Urothelium cell line (cell line): ENCODE data around the gene CPNE2.
"Not testable (repeated sequence)": the region's sequence is repeated elsewhere in the genome, so short reads cannot be mapped to it uniquely, and the experiment has no call there.

Experiments used
- DNase-seq: peaks from one replicate; pipeline ENCODE4 v3.0.0; 2011; ENCODE audit warnings: low spot score, mixed read lengths
- FAIRE-seq: peaks from 2 replicates; lab custom pipeline; 2011; peaks lifted over from hg19 to GRCh38; lab: Jason Lieb, UNC

CPNE2 gene

GRCh38 chr16:57165483-57165882 lies 73.1 kb downstream of the CPNE2 start:
- no peak for FAIRE-seq
- DNase-seq, result no peak

GRCh38 chr16:57165938-57166337 lies 73.6 kb downstream of the CPNE2 start:
- no peak for DNase-seq
- FAIRE-seq, result no peak

- DNase-seq (no peak), FAIRE-seq (no peak)
Observed at GRCh38 chr16:57166451-57166850, 74.1 kb downstream of the CPNE2 start.

- no peak for FAIRE-seq
- no peak for DNase-seq
Observed at GRCh38 chr16:57166951-57167350, 74.6 kb downstream of the CPNE2 start.

- FAIRE-seq (no peak), DNase-seq (no peak)
Observed at GRCh38 chr16:57167538-57167937, 75.2 kb downstream of the CPNE2 start.

- FAIRE-seq (no peak), DNase-seq (no peak)
Observed at GRCh38 chr16:57167953-57168352, 75.6 kb downstream of the CPNE2 start.

GRCh38 chr16:57169327-57169726 lies 76.9 kb downstream of the CPNE2 start:
- FAIRE-seq (no peak), DNase-seq (no peak)

- DNase-seq (no peak), FAIRE-seq (no peak)
Observed at GRCh38 chr16:57172721-57173290, 80.4 kb downstream of the CPNE2 start.

GRCh38 chr16:57175896-57176295 lies 83.5 kb downstream of the CPNE2 start:
- FAIRE-seq, result no peak

GRCh38 chr16:57178196-57178595 lies 85.8 kb downstream of the CPNE2 start:
- DNase-seq (no peak), FAIRE-seq (no peak)

More at GRCh38 chr16:57175896-57176295, 83.5 kb downstream of the CPNE2 start:
- no peak for DNase-seq

GRCh38 chr16:57178793-57179212 lies 86.4 kb downstream of the CPNE2 start:
- FAIRE-seq, result no peak
- no peak for DNase-seq

GRCh38 chr16:57179215-57179828 lies 86.9 kb downstream of the CPNE2 start:
- DNase-seq (no peak), FAIRE-seq (no peak)

GRCh38 chr16:57184113-57184512 lies 91.7 kb downstream of the CPNE2 start:
- DNase-seq (no peak), FAIRE-seq (no peak)

GRCh38 chr16:57184887-57185445 lies 92.6 kb downstream of the CPNE2 start:
- FAIRE-seq (no peak), DNase-seq (no peak)

GRCh38 chr16:57185446-57185944 lies 93.1 kb downstream of the CPNE2 start:
- FAIRE-seq, result no peak
- DNase-seq, result peak; percentile 52

GRCh38 chr16:57185945-57186871 lies 93.8 kb downstream of the CPNE2 start, which contains the start of the genes PSME3IP1 and RSPRY1:
PSME3IP1 (minus strand) TSS chr16:57186039; CDS start chr16:57173854, 12,185 bp downstream.
RSPRY1 (plus strand) TSS chr16:57186329; CDS start chr16:57204659, 18,330 bp downstream.
- DNase-seq, result peak; percentile 100

GRCh38 chr16:57186872-57187854 lies 94.8 kb downstream of the CPNE2 start:
- DNase-seq (peak; percentile 17), FAIRE-seq (no peak)

More at GRCh38 chr16:57185945-57186871, 93.8 kb downstream of the CPNE2 start, which contains the start of the genes PSME3IP1 and RSPRY1:
- FAIRE-seq, result peak; percentile 40

GRCh38 chr16:57187902-57188710 lies 95.7 kb downstream of the CPNE2 start:
- not testable (repeated sequence) for DNase-seq, FAIRE-seq

- FAIRE-seq, result no peak
- no peak for DNase-seq
Observed at GRCh38 chr16:57188711-57189002, 96.3 kb downstream of the CPNE2 start.
